ENCODE results near the gene UBASH3A. TPM values are rescaled to one million over a fixed set of nuclear protein-coding genes. Genes with fewer than 3 reads are reported as not detected.

Gene UBASH3A
- total RNA-seq, 1 experiment from 2014 or later, result not detected

- no peak for DNase-seq (ENCODE audit: extremely low read depth, low read depth)
These were observed 29.2 kb upstream of the UBASH3A start for GRCh38 chr21:42374457-42374856.

DNA sequence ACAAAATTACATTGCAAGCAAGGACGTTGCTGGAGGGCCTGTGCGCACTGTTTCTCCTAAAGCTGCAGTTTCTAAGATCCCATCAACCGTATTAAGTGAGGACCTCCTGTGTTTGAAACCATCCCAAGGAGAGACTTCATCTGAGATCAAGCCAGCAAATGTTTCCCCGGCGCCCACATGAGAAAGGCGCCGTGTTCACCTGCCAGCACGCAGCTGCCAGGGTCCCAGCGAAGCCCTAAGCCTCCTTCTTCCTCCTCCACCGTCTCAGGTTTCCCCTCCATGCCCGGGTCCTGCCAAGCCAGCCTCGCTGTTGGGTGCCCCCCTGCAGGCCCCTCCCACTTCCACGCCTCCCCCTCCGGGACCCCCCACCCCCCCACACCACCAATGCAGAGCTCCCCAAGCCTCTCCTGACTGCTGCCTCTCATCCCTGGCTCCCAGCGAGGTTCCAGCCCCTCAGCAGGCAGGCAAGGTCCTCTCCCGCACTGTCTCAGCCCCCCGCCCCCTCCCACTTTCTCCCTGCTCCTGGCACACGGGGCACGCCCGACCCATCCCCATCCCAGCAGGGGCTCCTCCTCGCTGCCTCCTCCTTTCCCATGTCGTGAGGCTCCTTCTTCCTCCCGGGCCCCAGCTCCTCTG, 28.7 kb upstream of the UBASH3A start:
- no peak for DNase-seq (ENCODE audit: extremely low read depth, low read depth)

DNA sequence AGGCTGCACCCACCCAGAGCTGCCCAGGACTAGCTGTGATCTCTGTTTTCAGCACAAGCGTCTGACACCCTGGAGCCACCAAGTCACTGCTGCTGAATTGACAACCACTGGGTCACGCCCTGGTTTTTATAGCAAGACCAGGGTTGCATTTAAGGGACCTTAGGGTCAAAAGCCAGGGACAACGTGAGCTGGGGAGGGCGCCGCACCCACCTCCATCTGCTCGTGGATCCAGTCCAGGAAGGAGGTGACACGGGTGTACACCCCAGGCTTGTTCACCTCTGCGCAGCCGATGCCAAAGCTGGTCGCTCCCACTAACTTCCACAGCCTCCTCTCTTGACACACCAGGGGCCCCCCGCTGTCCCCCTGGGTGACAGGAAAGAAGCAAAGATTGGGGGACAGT, 28.2 kb upstream of the UBASH3A start:
- DNase-seq (ENCODE audit: extremely low read depth, low read depth), result no peak

GRCh38 chr21:42375966-42376337, 27.8 kb upstream of the UBASH3A start:
- DNase-seq (ENCODE audit: extremely low read depth, low read depth), result no peak

GRCh38 chr21:42376338-42376982, 27.2 kb upstream of the UBASH3A start:
- no peak for DNase-seq (ENCODE audit: extremely low read depth, low read depth)

DNA sequence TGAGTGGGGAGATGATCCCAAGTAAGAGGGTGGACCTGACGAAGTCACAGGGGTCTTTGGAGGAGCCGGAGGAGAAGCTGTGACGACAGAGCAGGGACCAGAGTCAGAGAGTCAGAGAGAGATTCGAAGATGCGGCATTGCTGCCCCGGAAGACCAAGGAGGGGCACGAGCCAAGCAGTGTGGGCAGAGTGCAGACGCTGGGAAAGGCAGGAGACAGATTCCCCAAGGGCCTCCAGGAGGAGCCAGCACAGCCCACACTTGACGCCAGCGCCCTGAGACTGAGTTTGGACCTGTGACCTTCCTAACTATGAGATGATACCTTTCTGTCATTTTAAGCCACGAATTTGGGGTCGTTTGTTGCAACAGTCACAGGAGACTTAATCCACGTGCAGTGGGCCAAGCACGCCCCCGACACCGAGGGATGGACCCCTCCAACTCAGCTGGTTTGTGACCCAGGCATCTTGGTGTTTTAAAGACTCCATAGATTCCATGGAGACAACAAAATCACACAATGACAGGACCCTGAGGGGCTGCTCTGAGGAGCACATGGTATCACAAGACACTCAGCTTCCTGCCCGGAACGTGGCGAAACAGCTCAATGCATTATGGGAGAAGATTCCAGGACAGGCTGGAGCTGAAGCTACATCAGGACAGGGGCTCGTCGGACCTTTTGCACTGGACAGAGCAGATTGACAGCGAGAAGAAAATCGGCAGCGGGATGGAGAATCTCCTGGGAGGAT, 26.3 kb upstream of the UBASH3A start:
- no peak for DNase-seq (ENCODE audit: extremely low read depth, low read depth)

DNA sequence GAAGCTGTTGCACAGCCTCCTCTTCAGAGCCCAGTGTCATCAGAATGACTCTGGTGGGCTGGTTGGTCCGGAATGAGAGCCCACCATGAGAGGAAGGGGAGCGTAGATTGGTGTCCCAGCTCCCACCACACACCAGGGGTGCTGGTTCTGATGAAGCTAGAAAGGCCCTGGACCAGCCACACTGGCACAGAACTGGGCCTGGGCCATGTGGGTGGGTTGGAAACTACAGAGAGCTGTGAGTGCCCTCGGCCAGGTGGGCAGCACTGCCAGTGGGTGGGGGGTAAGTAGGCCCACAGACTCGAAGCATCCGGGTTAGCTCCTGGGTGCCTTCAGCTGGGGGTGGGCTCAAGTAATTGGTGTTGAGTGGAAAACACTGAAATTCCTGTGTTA, 25.8 kb upstream of the UBASH3A start:
- DNase-seq (ENCODE audit: extremely low read depth, low read depth), result no peak

DNA sequence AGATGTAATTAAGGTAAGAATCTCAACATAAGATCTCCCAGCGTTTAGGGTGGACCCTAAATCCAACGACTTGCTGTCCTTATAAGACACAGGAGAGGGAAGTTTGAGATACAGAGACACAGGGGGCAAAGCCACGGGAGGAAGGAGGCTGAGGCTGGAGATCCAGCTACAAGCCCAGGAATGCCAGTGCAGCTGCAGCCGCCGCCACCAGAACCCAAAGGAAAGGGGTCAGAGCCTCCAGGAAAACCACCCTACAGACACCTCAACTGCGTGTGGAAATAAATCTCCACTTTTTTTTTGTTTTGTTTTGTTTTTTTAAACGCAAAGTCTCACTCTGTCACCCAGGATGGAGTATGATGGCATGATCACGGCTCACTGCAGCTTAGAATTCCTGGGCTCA, 25.3 kb upstream of the UBASH3A start:
- no peak for DNase-seq (ENCODE audit: extremely low read depth, low read depth)

DNA sequence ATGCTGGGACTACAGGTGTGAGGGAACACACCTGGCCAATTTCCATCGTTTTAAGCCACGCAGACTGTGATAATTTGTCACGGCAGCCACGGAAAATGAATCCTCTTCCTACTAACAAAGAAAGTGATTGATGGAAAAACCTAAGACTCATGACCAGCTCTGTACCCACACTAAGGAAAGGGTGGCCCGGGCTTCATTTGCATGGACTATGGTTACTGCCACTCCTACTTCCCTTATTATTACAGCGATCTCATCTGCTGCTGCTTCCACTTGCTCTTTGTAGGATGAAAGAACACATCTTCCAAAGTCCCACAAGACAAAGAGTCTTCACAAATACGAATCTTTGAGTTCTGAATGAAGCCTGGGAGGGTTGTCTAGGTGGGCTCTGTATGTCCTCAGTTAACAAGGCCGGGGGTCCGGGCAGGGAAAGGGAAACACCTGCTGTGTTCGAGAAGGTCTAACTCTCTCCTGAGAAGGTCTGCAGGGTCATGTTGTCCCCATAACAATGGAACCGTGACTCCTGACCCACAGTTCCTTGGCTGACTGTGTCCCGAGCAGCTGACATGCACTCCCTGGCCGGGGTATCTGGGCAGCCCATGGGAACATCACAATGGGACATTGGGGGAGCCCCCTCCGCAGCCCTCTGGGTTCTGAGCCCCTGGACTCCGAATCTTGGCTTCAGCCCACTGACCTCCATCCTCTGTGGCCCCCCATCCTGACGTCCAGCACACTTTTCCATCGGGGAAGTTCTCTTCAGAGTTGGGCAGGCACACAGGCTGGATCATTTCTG, 24.1 kb upstream of the UBASH3A start:
- DNase-seq (ENCODE audit: extremely low read depth, low read depth), result no peak

DNA sequence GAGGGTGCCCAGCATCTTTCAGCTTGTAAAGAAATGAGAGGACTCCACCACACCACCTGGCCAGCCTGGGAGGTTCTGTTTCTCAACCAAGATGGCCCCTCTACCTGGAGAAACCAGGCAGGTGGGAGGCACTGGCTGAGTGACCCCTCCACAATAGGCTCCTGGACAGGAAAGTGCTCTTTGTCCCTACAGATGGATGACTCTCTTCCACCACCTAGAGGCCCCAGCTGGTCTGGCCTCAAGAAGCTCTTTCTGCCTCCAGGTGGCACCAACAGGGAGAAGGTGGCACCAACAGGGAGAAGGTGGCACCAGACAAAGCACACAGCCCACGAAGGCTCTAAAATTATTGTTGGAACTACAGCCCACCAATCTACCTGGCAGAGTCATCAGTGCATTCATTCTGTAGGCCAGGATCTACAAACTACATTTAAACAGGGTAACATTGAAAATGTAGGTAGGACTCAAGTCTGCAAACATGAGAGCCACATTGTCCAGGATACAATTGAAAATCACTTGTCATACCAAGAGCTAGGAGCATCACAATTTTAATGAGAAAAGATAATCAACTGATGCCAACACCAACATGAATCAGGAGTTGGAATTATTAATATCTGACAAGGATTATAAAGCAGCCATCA, 22.2 kb upstream of the UBASH3A start:
- no peak for DNase-seq (ENCODE audit: extremely low read depth, low read depth)

DNA sequence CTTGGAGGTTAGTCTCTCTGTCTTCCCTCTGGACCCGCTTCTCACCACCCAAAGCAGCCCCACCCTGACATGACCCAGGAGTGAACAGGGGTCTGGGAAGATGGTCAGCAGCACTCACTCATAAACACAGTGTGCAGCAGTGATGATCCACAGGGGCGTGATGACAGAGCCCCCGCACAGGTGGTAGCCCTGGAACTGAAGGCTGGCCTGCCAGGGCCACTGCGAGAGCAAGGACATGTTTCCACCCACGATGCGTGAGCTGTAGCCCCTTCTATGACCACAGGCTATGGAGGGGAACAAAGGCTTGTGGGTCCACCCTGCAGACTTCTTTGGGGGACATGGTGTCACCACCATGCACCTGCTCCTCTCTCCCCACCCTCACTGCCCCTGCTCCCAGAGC, 20.8 kb upstream of the UBASH3A start:
- DNase-seq (ENCODE audit: extremely low read depth, low read depth), result no peak

GRCh38 chr21:42383331-42383730, 20.4 kb upstream of the UBASH3A start:
- DNase-seq (ENCODE audit: extremely low read depth, low read depth), result no peak

- DNase-seq (ENCODE audit: extremely low read depth, low read depth), result no peak
These were observed 19.4 kb upstream of the UBASH3A start for GRCh38 chr21:42384156-42384945.

DNA sequence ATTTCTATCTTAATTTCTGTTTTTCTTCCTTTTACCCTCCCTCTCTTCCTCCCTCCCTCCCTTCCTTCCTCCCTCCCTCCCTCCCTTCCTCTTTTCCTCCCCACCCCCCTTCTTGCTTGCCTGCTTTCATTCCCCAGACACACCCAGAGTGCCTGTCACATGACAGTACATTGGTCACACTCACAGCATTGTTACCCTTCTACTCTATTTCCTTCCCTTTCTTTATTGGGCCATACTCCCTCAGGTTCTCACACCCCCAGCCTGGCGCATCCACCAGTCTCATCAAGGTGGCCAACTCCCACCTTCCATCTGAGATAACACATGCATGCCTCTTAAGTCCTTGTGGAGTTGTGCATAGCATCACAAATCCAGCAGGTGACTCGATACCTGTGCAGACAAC, 18.7 kb upstream of the UBASH3A start:
- no peak for DNase-seq (ENCODE audit: extremely low read depth, low read depth)

- DNase-seq (ENCODE audit: extremely low read depth, low read depth), result no peak
These were observed 18.1 kb upstream of the UBASH3A start for GRCh38 chr21:42385619-42386018.

- DNase-seq (ENCODE audit: extremely low read depth, low read depth), result no peak
These were observed 17.6 kb upstream of the UBASH3A start for GRCh38 chr21:42386034-42386591.

GRCh38 chr21:42387164-42387563, 16.5 kb upstream of the UBASH3A start:
- no peak for DNase-seq (ENCODE audit: extremely low read depth, low read depth)

DNA sequence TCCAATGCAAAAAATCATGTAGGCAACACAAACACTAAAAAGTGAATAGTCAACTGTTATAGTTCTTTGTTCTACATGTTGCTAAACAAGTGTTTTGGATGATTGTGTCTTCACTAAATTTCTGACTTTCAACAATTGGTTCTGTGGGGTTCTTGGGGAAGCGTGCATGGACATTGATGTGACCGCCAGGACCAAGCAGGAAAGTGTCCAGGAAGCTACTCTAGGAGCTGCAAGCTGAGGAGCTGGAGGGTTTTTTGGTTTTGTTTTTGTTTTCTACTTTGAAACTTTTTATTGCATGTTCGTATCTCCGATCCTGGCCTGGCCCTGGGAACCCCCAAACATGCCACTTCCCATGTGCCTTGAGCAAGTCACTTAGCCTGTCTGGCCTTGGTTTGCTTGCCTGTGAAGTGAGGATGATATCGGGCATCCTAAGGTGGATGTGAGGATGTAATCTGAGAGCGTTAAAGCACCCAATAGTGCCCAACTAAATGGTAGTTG, 15.8 kb upstream of the UBASH3A start:
- no peak for DNase-seq (ENCODE audit: extremely low read depth, low read depth)

- no peak for DNase-seq (ENCODE audit: extremely low read depth, low read depth)
These were observed 14.8 kb upstream of the UBASH3A start for GRCh38 chr21:42388740-42389448.
